ENCODE measurements around the gene RPS4Y2. TPM values are rescaled to one million over a fixed set of nuclear protein-coding genes. Genes with fewer than 3 reads are reported as not detected.

Gene RPS4Y2
- total and polyA plus RNA-seq, 2 donors (not counting 3 experiments of a cell fraction or from before 2014, with no cell fraction given), result not detected

DNA sequence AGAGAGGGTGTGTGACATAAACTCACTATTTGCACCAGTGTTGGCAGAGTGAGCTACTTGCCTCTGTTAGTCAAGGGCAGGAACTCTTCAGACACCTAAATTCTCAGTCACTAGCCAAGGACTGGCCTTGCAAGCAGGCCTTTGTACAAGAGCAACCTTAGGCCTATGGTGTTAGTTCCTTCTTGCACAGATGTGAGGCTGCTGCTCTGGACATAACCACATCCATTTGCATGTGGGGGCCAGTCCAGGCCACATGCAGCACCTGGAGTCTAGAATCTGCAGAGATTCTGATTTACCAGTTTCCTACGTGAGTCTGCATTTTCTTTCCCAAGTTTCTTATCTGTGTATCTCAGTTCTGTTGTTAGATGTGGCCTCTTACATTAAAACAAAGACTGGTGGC, 20.7 kb upstream of the RPS4Y2 start:
- dilution Hi-C loops (cut with MboI; ENCODE audit: extremely low pct_ligation_motif_present, low sequenced_read_pairs), result no loop called here
- FAIRE-seq, result no peak
- H3K9me1 ChIP-seq (replicated peaks; ENCODE audit: control insufficient read depth, extremely low read depth, insufficient read depth, low read length), result no peaks in the 10 kb centered on the region
- H3K9ac ChIP-seq (replicated peaks; ENCODE audit: extremely low read depth, insufficient read depth, low read length), result no peak overlapping the region
- no peak overlapping the region for H3K27ac ChIP-seq (ENCODE audit: insufficient read depth, low read depth, low read length)
- H3K36me3 ChIP-seq (ENCODE audit: control insufficient read depth in 2 of 2, extremely low read depth in 1 of 2, insufficient read depth in 2 of 2, low read length in 2 of 2), result no peaks in the 10 kb centered on the region
- no peaks in the 10 kb centered on the region for H4K20me1 ChIP-seq (replicated peaks; ENCODE audit: control insufficient read depth, extremely low read depth, insufficient read depth, low read length)
- intact Hi-C loops (cut with micrococcal nuclease), result no loop called here
- H3K4me1 ChIP-seq (ENCODE audit: control insufficient read depth, extremely low read depth, insufficient read depth, low read length), result no peaks in the 10 kb centered on the region
- H2AFZ ChIP-seq (ENCODE audit: low read depth, low read length), result no peak overlapping the region
- H3K79me2 ChIP-seq (ENCODE audit: control insufficient read depth, insufficient read depth, low read length), result no peaks in the 10 kb centered on the region
- no peaks in the 10 kb centered on the region for H3K27me3 ChIP-seq (ENCODE audit: control insufficient read depth in 2 of 2, insufficient read depth in 2 of 2, low read length in 2 of 2)
- TF ChIP-seq MYC (IDR thresholded peaks at IDR 0.05; ENCODE audit: low read depth, low read length) (no peak), POLR2AphosphoS5 (IDR thresholded peaks at IDR 0.05; ENCODE audit: insufficient read depth, low read depth, low read length) (no peak), EZH2 (IDR thresholded peaks at IDR 0.05; ENCODE audit: borderline replicate concordance, low read depth, low read length, severe bottlenecking) (no peak), FOS (IDR thresholded peaks at IDR 0.05; ENCODE audit: borderline replicate concordance, insufficient read depth, low read length) (no peak), GATA2 (IDR thresholded peaks at IDR 0.05; ENCODE audit: insufficient read depth, insufficient read length, low read depth, low read length) (no peak), POLR2A (IDR thresholded peaks at IDR 0.05; ENCODE audit: low read depth, low read length) (no peak), JUN (IDR thresholded peaks at IDR 0.05; ENCODE audit: borderline replicate concordance, insufficient read depth, insufficient read length, low read depth) (no peak)
- TF ChIP-seq, protein P1, sequence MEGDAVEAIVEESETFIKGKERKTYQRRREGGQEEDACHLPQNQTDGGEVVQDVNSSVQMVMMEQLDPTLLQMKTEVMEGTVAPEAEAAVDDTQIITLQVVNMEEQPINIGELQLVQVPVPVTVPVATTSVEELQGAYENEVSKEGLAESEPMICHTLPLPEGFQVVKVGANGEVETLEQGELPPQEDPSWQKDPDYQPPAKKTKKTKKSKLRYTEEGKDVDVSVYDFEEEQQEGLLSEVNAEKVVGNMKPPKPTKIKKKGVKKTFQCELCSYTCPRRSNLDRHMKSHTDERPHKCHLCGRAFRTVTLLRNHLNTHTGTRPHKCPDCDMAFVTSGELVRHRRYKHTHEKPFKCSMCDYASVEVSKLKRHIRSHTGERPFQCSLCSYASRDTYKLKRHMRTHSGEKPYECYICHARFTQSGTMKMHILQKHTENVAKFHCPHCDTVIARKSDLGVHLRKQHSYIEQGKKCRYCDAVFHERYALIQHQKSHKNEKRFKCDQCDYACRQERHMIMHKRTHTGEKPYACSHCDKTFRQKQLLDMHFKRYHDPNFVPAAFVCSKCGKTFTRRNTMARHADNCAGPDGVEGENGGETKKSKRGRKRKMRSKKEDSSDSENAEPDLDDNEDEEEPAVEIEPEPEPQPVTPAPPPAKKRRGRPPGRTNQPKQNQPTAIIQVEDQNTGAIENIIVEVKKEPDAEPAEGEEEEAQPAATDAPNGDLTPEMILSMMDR (IDR thresholded peaks at IDR 0.05; ENCODE audit: extremely low read depth in 1 of 2, insufficient read depth in 1 of 2, low read depth in 1 of 2, low read length in 2 of 2), result no peak
- TF ChIP-seq, protein P2, sequence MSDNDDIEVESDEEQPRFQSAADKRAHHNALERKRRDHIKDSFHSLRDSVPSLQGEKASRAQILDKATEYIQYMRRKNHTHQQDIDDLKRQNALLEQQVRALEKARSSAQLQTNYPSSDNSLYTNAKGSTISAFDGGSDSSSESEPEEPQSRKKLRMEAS (IDR thresholded peaks at IDR 0.05; ENCODE audit: insufficient read depth, insufficient read length), result no peak
- CTCF ChIA-PET, result no interaction called here
- BruUV-seq (replicated peaks), result no TSS peak
- H3K9me3 ChIP-seq (replicated peaks; ENCODE audit: control insufficient read depth, insufficient read depth, low read length), result no peaks in the 10 kb centered on the region
- no peak overlapping the region for H3K4me3 ChIP-seq (replicated peaks in 1 of 3; ENCODE audit: insufficient read depth in 1 of 3, low read depth in 1 of 3, low read length in 3 of 3)
- DNase-seq (ENCODE audit: low read depth, low spot score), result no peak
- POLR2A ChIA-PET, result no interaction called here
- H3K4me2 ChIP-seq (ENCODE audit: insufficient read depth, low read length), result no peak overlapping the region
